GM19238 (cell line): ENCODE measurements around the gene SIRT2.
"Not testable (repeated sequence)": the region's sequence is repeated elsewhere in the genome, so short reads cannot be mapped to it uniquely, and the experiment has no call there.

Source experiments
- DNase-seq: peaks from one replicate; pipeline ENCODE4 v3.0.0; 2011; ENCODE audit warnings: low spot score; ENCODE audit not compliant: insufficient read length

SIRT2 gene

GRCh38 chr19:38898788-38899446, 501 bp downstream of the SIRT2 start:
- DNase-seq: no peak

GRCh38 chr19:38894968-38895367, 4.5 kb downstream of the SIRT2 start:
- DNase-seq: no peak

- DNase-seq: no peak
Measured at GRCh38 chr19:38893341-38893771, 6.1 kb downstream of the SIRT2 start.

GRCh38 chr19:38892841-38893240, 6.6 kb downstream of the SIRT2 start:
- DNase-seq: no peak

- DNase-seq: no peak
Measured at GRCh38 chr19:38891771-38892170, 7.6 kb downstream of the SIRT2 start.

- no peak for DNase-seq
Measured at GRCh38 chr19:38890686-38891085, 8.7 kb downstream of the SIRT2 start.

- DNase-seq: no peak
Measured at GRCh38 chr19:38889803-38890202, 9.6 kb downstream of the SIRT2 start.

GRCh38 chr19:38888876-38889275, 10.5 kb downstream of the SIRT2 start:
- no peak for DNase-seq

DNA sequence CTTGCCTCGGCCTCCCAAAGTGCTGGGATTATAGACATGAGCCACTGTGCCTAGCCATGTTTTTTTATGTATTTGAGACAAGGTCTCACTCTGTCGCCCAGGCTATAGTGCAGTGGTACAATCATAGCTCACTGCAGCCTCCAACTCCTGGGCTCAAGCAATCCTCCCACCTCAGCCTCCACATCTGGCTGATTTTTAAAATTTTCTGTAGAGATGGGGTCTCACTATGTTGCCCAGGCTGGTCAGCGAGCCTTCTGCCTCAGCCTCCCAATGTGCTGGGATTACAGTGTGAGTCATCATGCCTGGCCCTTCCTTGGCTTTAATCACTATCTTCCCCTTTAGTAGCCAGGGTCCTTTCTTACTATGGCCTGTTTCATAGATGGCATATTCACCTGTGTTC, 14.7 kb downstream of the SIRT2 start:
- DNase-seq: not testable (repeated sequence)

- DNase-seq: no peak
Measured at GRCh38 chr19:38883286-38883685, 16.1 kb downstream of the SIRT2 start.

GRCh38 chr19:38880882-38881609, 18.4 kb downstream of the SIRT2 start:
- no peak for DNase-seq

- DNase-seq: no peak
Measured at GRCh38 chr19:38880076-38880881, 19.1 kb downstream of the SIRT2 start.

GRCh38 chr19:38879400-38879751, 20.0 kb downstream of the SIRT2 start:
- DNase-seq: no peak

DNA sequence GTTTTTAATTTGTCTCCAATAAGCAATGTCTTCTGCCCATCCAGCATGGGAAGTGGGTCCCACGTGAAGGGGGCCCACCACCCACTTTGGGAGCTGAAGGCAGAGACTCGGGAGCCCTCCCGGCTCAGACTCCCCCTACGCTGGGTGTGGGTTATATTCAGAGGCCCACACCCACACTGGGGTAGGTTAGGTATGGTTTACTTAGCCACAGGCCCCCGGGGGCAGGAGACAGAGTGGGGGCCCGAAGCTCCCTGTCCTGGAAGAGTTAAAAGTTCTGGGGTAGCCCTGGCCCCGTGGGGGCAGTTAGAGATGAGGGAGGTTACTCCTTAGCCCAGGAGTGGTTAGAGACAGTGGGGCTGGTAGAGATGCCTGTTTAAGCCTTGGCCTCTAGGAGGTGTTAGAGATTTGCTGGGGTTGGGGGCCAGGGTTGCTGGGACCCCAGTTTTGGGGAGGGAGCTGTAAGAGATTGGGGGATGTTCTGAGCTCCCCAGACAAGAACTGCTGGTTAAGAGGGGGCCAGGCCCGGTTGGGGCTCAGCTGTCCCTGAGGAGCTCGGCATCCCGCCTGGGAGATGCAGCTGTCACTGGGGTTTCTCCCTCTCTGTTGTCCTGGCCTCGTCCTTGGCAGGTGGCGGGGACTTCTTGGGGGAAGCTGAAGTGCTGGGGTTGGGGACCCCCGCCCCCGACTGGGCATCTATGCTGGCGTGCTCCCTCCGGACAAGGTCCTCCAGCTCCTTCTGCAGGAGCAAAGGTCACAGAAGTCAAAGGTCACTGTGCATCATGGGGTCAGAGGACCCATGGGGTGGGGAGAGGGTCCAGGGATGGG, 20.6 kb downstream of the SIRT2 start:
- DNase-seq: no peak

GRCh38 chr19:38877781-38878574, 21.4 kb downstream of the SIRT2 start, which contains the start of gene RINL:
Gene RINL (minus strand): TSS chr19:38878275. CDS start chr19:38876742, 1,533 bp downstream.
- peak; percentile 89 for DNase-seq

- DNase-seq: no peak
Measured at GRCh38 chr19:38875656-38876395, 23.6 kb downstream of the SIRT2 start.

DNA sequence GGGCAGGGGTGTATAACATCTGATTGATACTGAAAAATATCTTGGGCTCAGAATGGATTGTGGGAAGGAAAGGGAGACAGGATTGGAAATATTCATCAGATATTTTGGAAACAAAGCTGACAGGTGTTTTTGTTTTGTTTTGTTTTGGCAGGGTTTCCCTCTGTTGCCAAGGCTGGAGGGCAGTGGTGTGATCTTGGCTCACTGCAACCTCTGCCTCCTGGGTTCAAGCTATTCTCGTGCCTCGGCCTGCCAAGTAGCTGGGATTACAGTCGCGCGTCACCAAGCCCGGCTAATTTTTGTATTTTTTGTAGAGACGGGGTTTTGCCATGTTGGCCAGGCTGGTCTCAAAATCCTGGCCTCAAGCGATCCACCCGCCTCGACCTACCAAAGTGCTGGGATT, 26.0 kb downstream of the SIRT2 start:
- not testable (repeated sequence) for DNase-seq

- DNase-seq: no peak
Measured at GRCh38 chr19:38870612-38871011, 28.8 kb downstream of the SIRT2 start.

DNA sequence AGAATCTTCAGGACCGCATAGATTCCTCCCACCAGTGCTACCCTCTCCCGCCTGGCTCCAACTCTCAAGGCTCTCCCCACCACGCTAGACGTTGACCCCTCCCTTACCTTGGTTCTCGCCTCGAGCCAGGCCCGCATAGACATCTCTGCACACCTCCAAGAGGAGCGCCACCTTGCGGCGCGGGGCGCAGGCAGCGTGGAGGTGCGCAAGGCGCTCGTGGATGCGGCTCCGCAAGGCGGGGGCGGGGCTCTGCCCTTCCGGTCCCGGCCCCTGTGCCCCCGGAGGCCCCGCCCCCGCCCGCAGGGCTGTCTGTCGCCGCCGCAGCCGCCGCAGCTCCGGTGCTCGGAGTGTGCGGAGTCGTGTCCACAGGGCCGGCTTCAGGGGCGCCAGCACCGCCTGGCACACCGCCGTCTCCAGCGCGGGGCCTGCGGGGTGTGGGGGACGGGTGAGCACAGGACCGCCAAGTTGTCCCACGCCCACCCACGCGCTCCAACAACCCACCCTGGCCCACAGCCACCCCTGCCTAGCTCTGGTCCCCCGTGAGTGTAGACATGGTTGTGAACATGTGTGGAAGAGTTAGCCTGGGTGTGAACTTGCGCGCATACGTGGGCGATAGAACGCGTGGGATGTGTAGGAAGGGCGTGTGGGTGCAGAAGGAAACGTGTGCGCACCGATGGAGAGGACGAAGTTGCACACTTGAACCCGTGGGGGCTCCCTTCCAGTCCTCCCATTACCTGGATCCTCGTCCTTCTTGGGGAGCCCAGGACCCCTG, 29.4 kb downstream of the SIRT2 start:
- DNase-seq: peak; percentile 82
